Panc1 (cell line): ENCODE results near the gene FOXD4L1.
"Not testable (repeated sequence)": the region's sequence is repeated elsewhere in the genome, so short reads cannot be mapped to it uniquely, and the experiment has no call there.

Experiments used
- CTCF ChIP-seq: fragments of 450-650 bp; IDR thresholded peaks from 2 replicates; pipeline ENCODE4 v1.5.1; 2017; ENCODE audit warnings: mild to moderate bottlenecking
- POLR2AphosphoS5 ChIP-seq: IDR thresholded peaks from 2 replicates; pipeline ENCODE4 v1.6.1; 2012; ENCODE audit warnings: mild to moderate bottlenecking, low read depth, low read length, moderate library complexity
- REST ChIP-seq, 2 experiments: IDR thresholded peaks; 2 replicates each; pipeline ENCODE4 v1.6.1; 2011 to 2012; ENCODE audit warnings: low read depth in 2 of 2, control low read depth in 1 of 2, low read length in 1 of 2, mild to moderate bottlenecking in 1 of 2, moderate library complexity in 1 of 2; ENCODE audit not compliant: insufficient read depth in 1 of 2
- TCF7L2 ChIP-seq: IDR thresholded peaks from 2 replicates; pipeline ENCODE4 v1.6.1; 2011; ENCODE audit warnings: mild to moderate bottlenecking, low read depth, low read length, inconsistent platforms

GRCh38 chr2:113476688-113477368 is 21.6 kb upstream of the FOXD4L1 start:
- not testable (repeated sequence) for TF ChIP-seq POLR2AphosphoS5; CTCF; TCF7L2; REST (IDR thresholded peaks at IDR 0.05; ENCODE audit: insufficient read depth in 1 of 2, low read depth in 2 of 2, low read length in 1 of 2)
